Esophagus (tissue), 2 donors: ENCODE results near the gene RHOU. TPM values are rescaled to one million over a fixed set of nuclear protein-coding genes. Genes with fewer than 3 reads are reported as not detected.
"Not testable (repeated sequence)": the region's sequence is repeated elsewhere in the genome, so short reads cannot be mapped to it uniquely, and the experiment has no call there.

Experiments
- H3K27ac ChIP-seq, 2 donors: one replicate each; pipeline ENCODE4 v1.5.1; 2013; ENCODE audit warnings: low read depth in 2 of 2, mild to moderate bottlenecking in 2 of 2, inconsistent platforms in 1 of 2, low read length in 1 of 2, moderate library complexity in 1 of 2
- H3K27me3 ChIP-seq, 2 donors: one replicate each; pipeline ENCODE4 v1.6.1; 2013; ENCODE audit warnings: low read length in 2 of 2, control low read depth in 1 of 2, mild to moderate bottlenecking in 1 of 2; ENCODE audit not compliant: insufficient read depth in 2 of 2, control insufficient read depth in 1 of 2
- H3K36me3 ChIP-seq, 2 donors: one replicate each; pipeline ENCODE4 v1.6.1; 2013; ENCODE audit warnings: low read length in 1 of 2; ENCODE audit not compliant: control insufficient read depth in 2 of 2, insufficient read depth in 2 of 2
- H3K4me1 ChIP-seq, 2 donors: one replicate each; pipeline ENCODE4 v1.6.1; 2013; ENCODE audit warnings: low read length in 1 of 2; ENCODE audit not compliant: control insufficient read depth in 2 of 2, insufficient read depth in 2 of 2
- H3K4me3 ChIP-seq, 2 donors: one replicate each; pipeline ENCODE4 v1.5.1; 2013; ENCODE audit warnings: low read length in 2 of 2, mild to moderate bottlenecking in 2 of 2, low read depth in 1 of 2, moderate library complexity in 1 of 2
- H3K9me3 ChIP-seq, 2 donors: one replicate each; pipeline ENCODE4 v1.6.1; 2013; ENCODE audit warnings: mild to moderate bottlenecking in 2 of 2, low read depth in 1 of 2, low read length in 1 of 2, moderate library complexity in 1 of 2; ENCODE audit not compliant: control insufficient read depth in 2 of 2, insufficient read depth in 1 of 2
- WGBS, 2 donors: extraction: QIAGEN DNeasy Blood & Tissue Kit; methylation state at CpG; one replicate each; pipeline ENCODE4 v1.1.7; 2013; 5-methylcytosine and 5-hydroxymethylcytosine counted together
- polyA plus RNA-seq, 2 donors: library from polyadenylated mRNA; stranded (reverse); fragments of 200-250 nt; gene quantifications; one replicate each; pipeline ENCODE4 v1.2.3, GENCODE V29; 2013
- donor health status: healthy with polysubstance abuse.
- donor health status: Bipolar disorder and iron deficiency.

The RHOU gene
- polyA plus RNA-seq, 2 donors: 2.7 to 3.1 TPM

DNA sequence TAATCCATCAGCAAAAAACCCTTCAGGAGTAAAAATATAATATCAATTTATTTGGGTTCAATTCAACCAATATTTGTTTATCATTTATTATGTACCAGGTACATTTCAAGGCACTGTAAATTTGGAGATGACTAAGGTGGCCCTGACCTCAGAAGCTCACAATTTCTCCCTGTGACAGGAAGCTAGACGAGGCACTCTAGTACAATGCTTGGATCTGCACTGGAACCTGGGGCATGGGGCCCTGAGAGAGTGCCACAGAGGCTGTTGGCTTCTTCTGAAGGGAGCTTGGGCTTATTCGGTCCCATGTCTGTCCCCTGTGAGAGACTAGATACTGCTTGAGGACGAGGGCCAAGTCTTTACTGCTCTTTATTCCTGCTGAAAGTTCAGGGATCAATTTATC lies 31.5 kb downstream of the RHOU start:
- Histone ChIP-seq H3K36me3 (no peaks in the 10 kb centered on the region), H3K9me3 (no peaks in the 10 kb centered on the region), H3K27me3 (no peaks in the 10 kb centered on the region), H3K27ac (no peak overlapping the region), H3K4me1 (no peaks in the 10 kb centered on the region), H3K4me3 (no peak overlapping the region)
- 90 to 93% methylated on average over 3 of the region's 3 CpGs for WGBS, 2 donors

DNA sequence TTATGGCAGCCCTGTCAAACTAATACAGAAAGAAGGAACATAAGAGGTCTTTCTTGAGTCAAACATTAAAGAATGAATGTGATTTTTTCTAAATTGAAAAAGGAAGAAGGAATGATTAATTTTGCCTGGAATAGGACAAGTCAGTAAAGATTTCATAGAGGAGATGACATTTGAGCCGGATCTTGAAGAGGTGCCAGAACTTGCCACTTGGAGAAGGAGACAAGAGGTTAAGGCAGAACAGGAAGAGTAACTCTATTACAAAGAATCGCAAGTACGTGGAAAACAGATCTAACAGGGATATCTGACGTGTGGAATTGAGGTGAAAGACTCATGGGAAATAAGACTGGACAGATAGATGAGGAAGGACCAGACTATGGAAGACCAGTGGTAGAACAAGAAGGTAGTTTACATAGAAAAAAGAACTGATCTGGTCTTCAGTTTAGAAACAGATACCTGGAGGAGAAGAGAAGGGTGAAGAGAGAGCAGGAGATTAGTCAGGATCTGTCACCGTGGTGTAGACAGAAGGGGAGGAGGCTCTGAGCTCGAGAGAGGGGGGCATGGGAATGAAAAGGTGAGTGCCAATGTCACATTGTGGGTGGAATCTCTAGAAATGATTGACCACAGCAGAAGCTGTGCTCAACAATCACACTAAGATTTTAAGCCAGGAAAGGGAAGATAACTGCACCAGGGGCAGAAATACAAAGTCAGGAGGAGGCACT lies 32.5 kb downstream of the RHOU start:
- no peak overlapping the region for H3K27ac ChIP-seq
- H3K36me3 ChIP-seq: no peaks in the 10 kb centered on the region
- H3K4me1 ChIP-seq: no peaks in the 10 kb centered on the region
- no peaks in the 10 kb centered on the region for H3K27me3 ChIP-seq
- H3K9me3 ChIP-seq: no peaks in the 10 kb centered on the region
- no peak overlapping the region for H3K4me3 ChIP-seq
- whole genome bisulfite sequencing, 2 donors: 55 to 65% methylated on average over 6 of the region's 6 CpGs

- no peak overlapping the region for H3K4me3 ChIP-seq
- no peaks in the 10 kb centered on the region for H3K36me3 ChIP-seq
- 81 to 83% methylated on average over 12 of the region's 12 CpGs for WGBS, 2 donors
- no peaks in the 10 kb centered on the region for H3K9me3 ChIP-seq
- no peak overlapping the region for H3K27ac ChIP-seq
- no peaks in the 10 kb centered on the region for H3K4me1 ChIP-seq
- no peaks in the 10 kb centered on the region for H3K27me3 ChIP-seq
These were observed 33.2 kb downstream of the RHOU start for GRCh38 chr1:228768355-228769000.

- Histone ChIP-seq H3K36me3 (no peaks in the 10 kb centered on the region), H3K27ac (no peak overlapping the region), H3K9me3 (no peaks in the 10 kb centered on the region), H3K4me1 (no peaks in the 10 kb centered on the region), H3K27me3 (no peaks in the 10 kb centered on the region), H3K4me3 (no peak overlapping the region)
- whole genome bisulfite sequencing, 2 donors: 79 to 88% methylated on average over 5 of the region's 5 CpGs
These were observed 35.5 kb downstream of the RHOU start for GRCh38 chr1:228770779-228771223.

DNA sequence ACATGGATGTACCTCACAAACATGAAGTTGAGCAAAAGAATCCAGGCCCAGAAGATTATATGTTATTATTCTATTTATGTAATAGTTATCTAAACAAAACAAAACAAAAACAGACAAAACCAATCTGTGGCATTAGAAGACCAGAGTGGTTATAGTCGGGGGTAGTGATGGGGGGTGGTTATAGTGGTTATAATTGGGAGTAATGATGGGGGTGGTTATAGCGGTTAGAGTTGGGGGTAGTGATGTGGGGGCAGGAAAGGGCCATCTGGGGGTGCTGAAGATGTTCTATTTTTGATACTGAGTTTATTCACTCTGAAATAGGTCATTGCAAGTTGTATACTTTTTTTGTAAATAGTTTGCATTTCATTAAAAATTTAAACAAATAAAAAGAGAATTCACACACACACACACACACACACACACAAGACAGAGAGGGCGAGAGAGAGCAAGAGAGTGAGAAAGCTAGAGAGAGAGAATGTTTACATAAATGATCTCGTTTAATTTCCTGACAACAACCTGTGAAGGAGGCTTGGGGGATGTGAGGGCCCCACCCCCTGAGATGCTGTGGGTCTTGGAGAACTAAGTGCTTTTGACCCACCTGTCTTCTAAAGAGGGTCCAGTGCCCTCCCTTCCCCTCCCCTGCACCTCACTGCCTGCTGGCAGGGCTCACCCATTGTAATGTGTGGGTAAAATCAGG lies 37.4 kb downstream of the RHOU start:
- 56 to 65% methylated on average over 4 of the region's 4 CpGs for WGBS, 2 donors
- Histone ChIP-seq H3K4me1 (no peaks in the 10 kb centered on the region), H3K4me3 (no peak overlapping the region), H3K27me3 (no peaks in the 10 kb centered on the region), H3K9me3 (no peaks in the 10 kb centered on the region), H3K27ac (no peak overlapping the region), H3K36me3 (no peaks in the 10 kb centered on the region)

GRCh38 chr1:228775946-228776345 lies 40.7 kb downstream of the RHOU start:
- WGBS, 2 donors: 86 to 87% methylated on average over 9 of the region's 9 CpGs
- H3K27me3 ChIP-seq, H3K4me3 ChIP-seq, H3K9me3 ChIP-seq, H3K4me1 ChIP-seq, H3K36me3 ChIP-seq, H3K27ac ChIP-seq: not testable (repeated sequence)

- H3K4me3 ChIP-seq: no peak overlapping the region
- no peaks in the 10 kb centered on the region for H3K36me3 ChIP-seq
- no peaks in the 10 kb centered on the region for H3K9me3 ChIP-seq
- 88 to 89% methylated on average over 2 of the region's 2 CpGs for WGBS, 2 donors
- no peaks in the 10 kb centered on the region for H3K27me3 ChIP-seq
- no peak overlapping the region for H3K27ac ChIP-seq
- no peaks in the 10 kb centered on the region for H3K4me1 ChIP-seq
These were observed 41.2 kb downstream of the RHOU start for GRCh38 chr1:228776449-228776848.

- WGBS, 2 donors: 53 to 73% methylated on average over 4 of the region's 4 CpGs
- no peaks in the 10 kb centered on the region for H3K9me3 ChIP-seq
- no peak overlapping the region for H3K4me3 ChIP-seq
- H3K36me3 ChIP-seq: no peaks in the 10 kb centered on the region
- H3K4me1 ChIP-seq: no peaks in the 10 kb centered on the region
- no peak overlapping the region for H3K27ac ChIP-seq
- no peaks in the 10 kb centered on the region for H3K27me3 ChIP-seq
These were observed 42.0 kb downstream of the RHOU start for GRCh38 chr1:228777236-228777635.

DNA sequence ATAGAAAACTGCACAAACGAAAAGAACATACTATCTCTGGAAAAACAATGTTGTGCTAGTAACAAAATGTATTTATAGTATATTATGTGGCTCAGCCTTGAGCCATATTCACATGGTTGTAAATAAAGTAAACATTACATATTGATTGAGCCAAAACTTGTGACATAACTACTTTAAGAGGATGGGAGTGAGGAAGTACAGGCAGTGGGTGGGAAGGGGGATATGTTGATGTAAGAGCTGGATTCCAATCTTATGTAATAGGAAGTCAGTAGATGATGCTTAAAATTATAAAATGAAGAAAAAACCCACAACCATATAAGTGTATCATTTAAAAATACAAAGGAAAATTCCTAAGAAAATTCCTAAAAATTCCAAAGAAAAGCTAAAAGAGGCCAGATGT lies 42.7 kb downstream of the RHOU start:
- 85 to 88% methylated on average over 1 of the region's 1 CpG for WGBS, 2 donors
- H3K27ac ChIP-seq: no peak overlapping the region

More for the DNA sequence above, 42.7 kb downstream of the RHOU start:
- H3K4me1 ChIP-seq: no peaks in the 10 kb centered on the region
- H3K9me3 ChIP-seq: no peaks in the 10 kb centered on the region
- H3K4me3 ChIP-seq: no peak overlapping the region
- no peaks in the 10 kb centered on the region for H3K27me3 ChIP-seq
- no peaks in the 10 kb centered on the region for H3K36me3 ChIP-seq
